K562 (cell line): ENCODE results near the gene HOXC5. TPM values are rescaled to one million over a fixed set of nuclear protein-coding genes. Genes with fewer than 3 reads are reported as not detected.

Experiments used
- ATAC-seq: fragments of 200-7000 bp; cut with Tn5 transposase; 3 replicates; pipeline ENCODE4 v1.9.1; 2020; ENCODE audit warnings: moderate library complexity
- BruUV-seq: library from RNA; stranded (reverse); fragments of 400-500 nt; replicated peaks from 2 replicates; lab custom pipeline; 2021; lab: Mats Ljungman, UMichigan
- CTCF ChIA-PET: fragments of 300-600 bp; formaldehyde crosslinking; extraction: SDS; loops from one replicate; lab custom pipeline; 2021; ENCODE audit warnings: low intra/inter-chr PET ratio; lab: Yijun Ruan, JAX
- POLR2A ChIA-PET: fragments of 300-600, 350-650 bp; sonication (Branson Sonifier 250); formaldehyde crosslinking; extraction: SDS; loops from one replicate; lab custom pipeline; 2021; ENCODE audit warnings: antibody characterized with exemption, inconsistent platforms; lab: Yijun Ruan, JAX
- DNase-seq, 4 experiments: peaks; one replicate each; pipeline versions ENCODE4 v3.0.0 to v3.0.0-alpha.2; 2011 to 2018; ENCODE audit warnings: low spot score in 3 of 4, mixed read lengths in 3 of 4; ENCODE audit errors: extremely low read depth in 1 of 4
- FAIRE-seq: peaks from 2 replicates; lab custom pipeline; 2011; peaks lifted over from hg19 to GRCh38; lab: Jason Lieb, UNC
- H2AFZ ChIP-seq: 2 replicates; pipeline ENCODE4 v1.6.0; 2011; ENCODE audit warnings: low read depth, low read length, control low read depth, inconsistent platforms
- H3K27ac ChIP-seq: fragments of 200-600 bp; 3 replicates; pipeline ENCODE4 v1.8.0; 2011; ENCODE audit warnings: low read depth, mild to moderate bottlenecking, control low read depth, inconsistent platforms, low read length, moderate library complexity, mixed read lengths; ENCODE audit errors: extremely low read depth
- H3K27me3 ChIP-seq, 2 experiments: fragments of 300-600 bp in 1 of 2; 2 replicates in 1 of 2; 3 replicates in 1 of 2; pipeline versions ENCODE4 v1.6.0 to v1.8.0; 2011; ENCODE audit warnings: inconsistent platforms in 2 of 2, low read length in 2 of 2, mild to moderate bottlenecking in 1 of 2, mixed read lengths in 1 of 2, moderate library complexity in 1 of 2; ENCODE audit not compliant: control insufficient read depth in 2 of 2, insufficient read depth in 2 of 2
- H3K36me3 ChIP-seq: fragments of 300-600 bp; 3 replicates; pipeline ENCODE4 v1.8.0; 2011; ENCODE audit warnings: mild to moderate bottlenecking, low read length, inconsistent platforms; ENCODE audit not compliant: control insufficient read depth, insufficient read depth
- H3K4me1 ChIP-seq, 2 experiments: fragments of 200-600 bp in 1 of 2; replicated peaks in 1 of 2; 2 replicates in 1 of 2; 3 replicates in 1 of 2; pipeline versions ENCODE4 v1.5.1 to v1.8.0; 2011; ENCODE audit warnings: inconsistent platforms in 2 of 2, low read length in 2 of 2, mild to moderate bottlenecking in 1 of 2, mixed read lengths in 1 of 2, moderate library complexity in 1 of 2; ENCODE audit not compliant: control insufficient read depth in 2 of 2, insufficient read depth in 2 of 2
- H3K4me2 ChIP-seq: 2 replicates; pipeline ENCODE4 v1.6.1; 2011; ENCODE audit warnings: low read length, control low read depth, inconsistent platforms, mixed read lengths; ENCODE audit not compliant: insufficient read depth
- H3K4me3 ChIP-seq: fragments of 200-600 bp; sonication (generic), shearing (Covaris generic); 2 replicates; pipeline ENCODE4 v1.5.1; 2016; ENCODE audit warnings: control low read depth, inconsistent platforms
- H3K79me2 ChIP-seq: fragments of 200-600 bp; 3 replicates; pipeline ENCODE4 v1.8.0; 2011; ENCODE audit warnings: low read length, inconsistent platforms; ENCODE audit not compliant: control insufficient read depth, insufficient read depth
- H3K9ac ChIP-seq, 2 experiments: 2 replicates each; pipeline versions ENCODE4 v1.6.0 to v1.6.1; 2011; ENCODE audit warnings: low read depth in 2 of 2, low read length in 2 of 2, control low read depth in 1 of 2, inconsistent platforms in 1 of 2, mild to moderate bottlenecking in 1 of 2, mixed read lengths in 1 of 2; ENCODE audit not compliant: insufficient read depth in 1 of 2
- H3K9me1 ChIP-seq: one replicate; pipeline ENCODE4 v1.6.0; 2011; ENCODE audit warnings: inconsistent platforms, mild to moderate bottlenecking, low read length, moderate library complexity; ENCODE audit not compliant: control insufficient read depth, insufficient read depth
- H3K9me3 ChIP-seq: replicated peaks from 2 replicates; pipeline ENCODE4 v1.5.1; 2011; ENCODE audit warnings: low read depth, low read length, inconsistent platforms; ENCODE audit not compliant: control insufficient read depth, insufficient read depth
- H4K20me1 ChIP-seq: replicated peaks from 2 replicates; pipeline ENCODE4 v1.6.1; 2011; ENCODE audit warnings: low read length, inconsistent platforms, mixed read lengths; ENCODE audit not compliant: control insufficient read depth, insufficient read depth
- ATF1 ChIP-seq, 2 experiments: fragments of 450-650 bp in 1 of 2; IDR thresholded peaks; 2 replicates each; pipeline ENCODE4 v1.6.1; 2016; ENCODE audit warnings: missing compliant biosample characterization in 1 of 2, missing genetic modification characterization in 1 of 2
- HNRNPH1 ChIP-seq: fragments of 200-400 bp; formaldehyde crosslinking; optimal IDR thresholded peaks from 2 replicates; pipeline ENCODE3; 2017; ENCODE audit warnings: low read depth, mild to moderate bottlenecking, low read length, moderate library complexity
- IFI16 ChIP-seq: fragments of 250-450 bp; sonication (Bioruptor Pico); IDR thresholded peaks from 2 replicates; pipeline ENCODE4 v2.1.2; 2022; ENCODE audit warnings: mild to moderate bottlenecking, inconsistent platforms
- KLF6 ChIP-seq: fragments of 250-450 bp; sonication (Bioruptor Pico); IDR thresholded peaks from 2 replicates; pipeline ENCODE4 v1.4.0; 2020; ENCODE audit warnings: mild to moderate bottlenecking, moderate library complexity, borderline replicate concordance
- LARP7 ChIP-seq: fragments of 450-650 bp; IDR thresholded peaks from 2 replicates; pipeline ENCODE4 v1.6.1; 2016
- PTTG1 ChIP-seq: fragments of 450-650 bp; IDR thresholded peaks from 2 replicates; pipeline ENCODE4 v1.6.1; 2016; ENCODE audit warnings: low read depth, mild to moderate bottlenecking, missing genetic modification characterization, missing compliant biosample characterization
- ZBTB7A ChIP-seq: IDR thresholded peaks from 2 replicates; pipeline ENCODE4 v1.6.1; 2011; ENCODE audit warnings: low read depth, mild to moderate bottlenecking, low read length, moderate library complexity, borderline replicate concordance; ENCODE audit not compliant: control insufficient read depth
- ZNF3 ChIP-seq: fragments of 250-450 bp; sonication (Bioruptor Pico); IDR thresholded peaks from 2 replicates; pipeline ENCODE4 v1.5.0; 2021; ENCODE audit warnings: mild to moderate bottlenecking, moderate library complexity
- ZNF551 ChIP-seq: fragments of 250-450 bp; sonication (Bioruptor Pico); IDR thresholded peaks from 2 replicates; pipeline ENCODE4 v1.5.0; 2021; ENCODE audit warnings: mild to moderate bottlenecking, moderate library complexity
- WGBS: fragments of 100-300 bp; shearing (Covaris generic); methylation state at CpG from one replicate; pipeline ENCODE4 v1.1.6; 2016; ENCODE audit warnings: low coverage, mixed read lengths; ENCODE audit not compliant: insufficient coverage; ENCODE audit errors: missing lambda C conversion rate; 5-methylcytosine and 5-hydroxymethylcytosine counted together
- in situ Hi-C: fragments of 300-500 bp; cut with MboI; formaldehyde crosslinking; loops from 4 replicates; pipeline ENCODE4 v1.15.0; 2018; ENCODE audit warnings: inconsistent platforms, mixed read lengths
- intact Hi-C: fragments of 100-400 bp; cut with micrococcal nuclease; formaldehyde crosslinking; loops from 2 replicates; pipeline ENCODE4 v1.14.2; 2022
- polyA plus RNA-seq, 8 experiments: library from polyadenylated mRNA; depleted of rRNA in 4 of 8; stranded (reverse) in 5 of 8; unstranded in 3 of 8; fragments of >200 nt; fragmentation: Nextera tagmentation in 2 of 8; fragmentation: Illumina TruSeq in 1 of 8; extraction: Ambion mirVana in 2 of 8; extraction: Trizol in 1 of 8; gene quantifications; 2 replicates each; pipeline versions ENCODE4 v1.2.1 to v1.2.3, GENCODE V29; 2011 to 2014; ENCODE audit warnings: inconsistent platforms in 1 of 8, missing spikeins in 1 of 8
- total RNA-seq, 7 experiments: library from RNA; depleted of rRNA in 6 of 7; stranded (reverse); fragments of >200 nt in 6 of 7; fragmentation: Illumina TruSeq in 2 of 7; extraction: Trizol in 2 of 7; gene quantifications; 2 replicates each; pipeline versions ENCODE4 v1.2.1 to v1.2.3, GENCODE V29; 2011 to 2021; ENCODE audit warnings: low replicate concordance in 1 of 7

HOXC5 gene
- total and polyA plus RNA-seq, 9 of the 15 experiments (the other 6 are each of a cell fraction or from before 2014, with no cell fraction given): 0.10 to 0.44 (median 0.18) TPM; not detected in 4

GRCh38 chr12:54059668-54060067 lies 26.8 kb downstream of the HOXC5 start:
- Histone ChIP-seq H3K27ac (no peak overlapping the region), H3K4me2 (no peak overlapping the region), H4K20me1 (no peaks in the 10 kb centered on the region), H3K27me3 (peaks cover 36 to 44% of the 10 kb centered on the region in 2 experiments), H3K9ac (no peak overlapping the region), H3K4me3 (no peak overlapping the region), H3K4me1 (peaks cover 0 to 6% of the 10 kb centered on the region in 2 experiments; a peak in 2 of 5 replicates), H2AFZ (no peak overlapping the region), H3K79me2 (no peaks in the 10 kb centered on the region), H3K36me3 (no peaks in the 10 kb centered on the region), H3K9me1 (no peaks in the 10 kb centered on the region), H3K9me3 (no peaks in the 10 kb centered on the region)
- BruUV-seq: no TSS peak
- intact Hi-C loops (no loop called here), in situ Hi-C loops (no loop called here)
- DNase-seq (no peak), FAIRE-seq (no peak), ATAC-seq (no peak)
- 4% methylated on average over 6 of the region's 7 CpGs for WGBS
- TF ChIP-seq PTTG1 (no peak), LARP7 (no peak), ATF1 (CRISPR knock-in tag; IDR thresholded peaks at IDR 0.05) (no peak), ATF1 (tag; IDR thresholded peaks at IDR 0.05) (no peak)
- ChIA-PET CTCF (no interaction called here), POLR2A (interaction anchor here (0.6 kb wide), 3 partner anchors 20 to 351 kb away, joined by 3 to 4 read pairs (median 3); no protein-coding TSS in a partner anchor)

- ChIA-PET CTCF (no interaction called here), POLR2A (interaction anchor here (0.6 to 1.2 kb wide), 3 partner anchors 8 to 352 kb away, joined by 3 to 4 read pairs (median 4); no protein-coding TSS in a partner anchor)
- peaks cover 35 to 44% of the 10 kb centered on the region in 2 experiments; a peak in 4 of 5 replicates for H3K27me3 ChIP-seq
- H3K4me2 ChIP-seq: no peak overlapping the region
- no TSS peak for BruUV-seq
- H3K9me3 ChIP-seq: no peaks in the 10 kb centered on the region
- peaks cover 0 to 6% of the 10 kb centered on the region in 2 experiments; a peak in 2 of 5 replicates for H3K4me1 ChIP-seq
- H3K9me1 ChIP-seq: no peaks in the 10 kb centered on the region
- intact Hi-C loops (no loop called here), in situ Hi-C loops (no loop called here)
- TF ChIP-seq ZNF3 (no peak), ZNF551 (CRISPR knock-in tag) (no peak), HNRNPH1 (no peak), ZBTB7A (0 out of 2 replicates have a peak, but pooled peaks have one; percentile 28), KLF6 (CRISPR knock-in tag) (no peak), IFI16 (CRISPR knock-in tag) (no peak)
- no peak overlapping the region for H3K4me3 ChIP-seq
- DNase-seq (peak in 1 of 4 experiments; percentile 27), ATAC-seq (no peak), FAIRE-seq (no peak)
- H2AFZ ChIP-seq: no peak overlapping the region
- H3K27ac ChIP-seq: no peak overlapping the region
- H3K36me3 ChIP-seq: no peaks in the 10 kb centered on the region
- no peaks in the 10 kb centered on the region for H4K20me1 ChIP-seq
- no peaks in the 10 kb centered on the region for H3K79me2 ChIP-seq
- no peak overlapping the region for H3K9ac ChIP-seq
- 13% methylated on average over 24 of the region's 38 CpGs for WGBS
These were observed 27.5 kb downstream of the HOXC5 start for GRCh38 chr12:54060174-54060974.
